ENCODE measurements around the gene RAB11FIP2.
A peak's percentile ranks its signal among the peaks of the same experiment; 100 is the strongest.

The RAB11FIP2 gene

GRCh38 chr10:118020365-118020764, 26.4 kb downstream of the RAB11FIP2 start:
- Histone ChIP-seq H3K4me1 (ENCODE audit: control insufficient read depth, insufficient read depth, low read length) (no peaks in the 10 kb centered on the region), H3K36me3 (ENCODE audit: control insufficient read depth in 2 of 2, insufficient read depth in 1 of 2, low read length in 2 of 2) (peaks cover 0 to 14% of the 10 kb centered on the region in 2 experiments; a peak in 2 of 3 replicates), H3K4me3 (ENCODE audit: low read depth, low read length) (no peak overlapping the region), H3K27ac (ENCODE audit: extremely low read depth, low read depth, low read length) (no peak overlapping the region), H3K9me3 (ENCODE audit: control insufficient read depth, insufficient read depth, low read depth, low read length) (no peaks in the 10 kb centered on the region)
- POLR2A ChIA-PET: no interaction called here
- CTCF ChIA-PET: no interaction called here
- TF ChIP-seq ZIC2 (tag by site-specific recombination; IDR thresholded peaks at IDR 0.05): peak; percentile 40
- TF ChIP-seq ZSCAN18 (tag by site-specific recombination; IDR thresholded peaks at IDR 0.05): no peak
- TF ChIP-seq SCRT1 (tag by site-specific recombination; IDR thresholded peaks at IDR 0.05; ENCODE audit: borderline replicate concordance): no peak
- no peak for TF ChIP-seq ZNF654 (tag by site-specific recombination; IDR thresholded peaks at IDR 0.05; ENCODE audit: low read depth)
- no peak for TF ChIP-seq ZNF747 (tag by site-specific recombination; IDR thresholded peaks at IDR 0.05)
- no peak for TF ChIP-seq ZNF221 (tag by site-specific recombination; IDR thresholded peaks at IDR 0.05; ENCODE audit: borderline replicate concordance)
- peak; percentile 59 for TF ChIP-seq SCRT2 (tag by site-specific recombination; IDR thresholded peaks at IDR 0.05)
- TF ChIP-seq ZNF549 (tag by site-specific recombination; IDR thresholded peaks at IDR 0.05): no peak

- Histone ChIP-seq H3K4me3 (ENCODE audit: low read depth, low read length) (no peak overlapping the region), H3K27ac (ENCODE audit: extremely low read depth, low read depth, low read length) (no peak overlapping the region), H3K36me3 (ENCODE audit: control insufficient read depth in 2 of 2, insufficient read depth in 1 of 2, low read length in 2 of 2) (peaks cover 0 to 11% of the 10 kb centered on the region in 2 experiments; a peak in 1 of 3 replicates), H3K4me1 (ENCODE audit: control insufficient read depth, insufficient read depth, low read length) (no peaks in the 10 kb centered on the region), H3K9me3 (ENCODE audit: control insufficient read depth, insufficient read depth, low read depth, low read length) (no peaks in the 10 kb centered on the region)
- POLR2A ChIA-PET: no interaction called here
- CTCF ChIA-PET: interaction anchor here (0.7 to 0.8 kb wide), 2 partner anchors 129 to 222 kb away, joined by 3 read pairs; no protein-coding TSS in a partner anchor
- TF ChIP-seq REST (tag by site-specific recombination; IDR thresholded peaks at IDR 0.05): no peak
- no peak for TF ChIP-seq SP3 (tag by site-specific recombination; IDR thresholded peaks at IDR 0.05)
- TF ChIP-seq ZFP3 (tag by site-specific recombination; IDR thresholded peaks at IDR 0.05; ENCODE audit: low read depth): no peak
- no peak for TF ChIP-seq GFI1B (tag by site-specific recombination; IDR thresholded peaks at IDR 0.05)
- no peak for TF ChIP-seq ZNF366 (tag by site-specific recombination; conservative IDR thresholded peaks at IDR 0.05)
- TF ChIP-seq ZNF211 (tag by site-specific recombination; IDR thresholded peaks at IDR 0.05; ENCODE audit: low read depth): no peak
- TF ChIP-seq SP2 (tag by site-specific recombination; IDR thresholded peaks at IDR 0.05): no peak
- no peak for TF ChIP-seq ZNF555 (tag by site-specific recombination; conservative IDR thresholded peaks at IDR 0.05)
- no peak for TF ChIP-seq PRDM2 (tag by site-specific recombination; IDR thresholded peaks at IDR 0.05; ENCODE audit: borderline replicate concordance)
- TF ChIP-seq ZNF623 (tag by site-specific recombination; IDR thresholded peaks at IDR 0.05): no peak
- no peak for TF ChIP-seq ZNF707 (tag by site-specific recombination; IDR thresholded peaks at IDR 0.05)
- no peak for TF ChIP-seq ZBTB17 (tag by site-specific recombination; IDR thresholded peaks at IDR 0.05)
- TF ChIP-seq ZSCAN23 (tag by site-specific recombination; IDR thresholded peaks at IDR 0.05): no peak
- no peak for TF ChIP-seq ZBTB7A (tag by site-specific recombination; IDR thresholded peaks at IDR 0.05; ENCODE audit: low read depth)
- TF ChIP-seq GLIS2 (tag by site-specific recombination; IDR thresholded peaks at IDR 0.05): no peak
Measured at GRCh38 chr10:118017850-118018249, 28.9 kb downstream of the RAB11FIP2 start.
